NCI-H2107 treated with DMSO at 0.1 percent for 48 hours (cell line): ENCODE results near the gene CALML3.

Source experiments
- DNase-seq: peaks from one replicate; lab custom pipeline; 2025; ENCODE audit not compliant: unreplicated experiment; lab: John Stamatoyannopoulos, UW

CALML3 gene

GRCh38 chr10:5490698-5491464, 33.9 kb upstream of the CALML3 start:
- DNase-seq, result no peak

DNA sequence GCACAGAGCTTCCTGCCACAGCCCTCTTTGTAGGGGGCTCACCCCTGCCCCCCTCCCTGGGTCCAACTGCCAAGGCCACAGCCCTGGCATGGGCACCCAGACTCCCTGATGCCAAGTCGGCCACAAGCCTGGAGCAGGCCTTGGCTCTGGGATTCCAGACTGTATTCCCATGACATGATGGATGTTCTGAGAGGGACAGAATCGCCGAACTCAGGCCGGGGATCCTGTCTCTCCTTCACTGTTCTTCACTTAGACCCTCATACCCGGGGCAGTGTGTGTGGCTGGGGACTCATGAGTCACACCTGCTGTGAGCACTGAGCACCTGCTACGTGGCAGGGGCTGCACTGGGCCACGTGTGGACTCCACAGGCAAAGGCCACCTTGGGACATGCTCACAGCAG, 33.3 kb upstream of the CALML3 start:
- DNase-seq, result no peak

DNA sequence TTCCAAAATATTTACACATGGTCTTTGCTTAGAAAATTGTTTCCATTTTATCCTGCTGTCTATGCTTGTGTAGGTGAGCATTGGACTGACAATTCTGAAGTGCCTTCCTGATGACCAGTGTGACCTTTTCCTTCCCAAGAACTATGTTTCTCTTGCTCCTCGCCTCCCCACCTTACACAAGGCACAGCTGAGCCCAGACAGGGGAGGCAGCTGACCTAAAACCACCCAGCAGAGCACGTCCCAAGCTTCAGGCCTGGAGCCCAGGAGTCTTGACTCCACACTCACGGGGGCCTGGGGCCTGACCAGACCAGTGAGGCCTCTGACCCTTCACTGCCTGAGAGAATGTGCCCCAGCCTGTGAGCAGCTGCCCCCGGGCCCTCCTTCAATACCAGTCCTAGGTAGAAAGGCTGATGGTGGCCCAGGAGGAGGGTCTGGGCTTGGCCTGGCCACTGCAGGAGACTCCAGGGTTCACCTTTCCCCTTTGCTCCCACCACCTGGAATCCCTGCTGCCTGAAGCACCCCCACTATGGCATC, 32.4 kb upstream of the CALML3 start:
- no peak for DNase-seq

DNA sequence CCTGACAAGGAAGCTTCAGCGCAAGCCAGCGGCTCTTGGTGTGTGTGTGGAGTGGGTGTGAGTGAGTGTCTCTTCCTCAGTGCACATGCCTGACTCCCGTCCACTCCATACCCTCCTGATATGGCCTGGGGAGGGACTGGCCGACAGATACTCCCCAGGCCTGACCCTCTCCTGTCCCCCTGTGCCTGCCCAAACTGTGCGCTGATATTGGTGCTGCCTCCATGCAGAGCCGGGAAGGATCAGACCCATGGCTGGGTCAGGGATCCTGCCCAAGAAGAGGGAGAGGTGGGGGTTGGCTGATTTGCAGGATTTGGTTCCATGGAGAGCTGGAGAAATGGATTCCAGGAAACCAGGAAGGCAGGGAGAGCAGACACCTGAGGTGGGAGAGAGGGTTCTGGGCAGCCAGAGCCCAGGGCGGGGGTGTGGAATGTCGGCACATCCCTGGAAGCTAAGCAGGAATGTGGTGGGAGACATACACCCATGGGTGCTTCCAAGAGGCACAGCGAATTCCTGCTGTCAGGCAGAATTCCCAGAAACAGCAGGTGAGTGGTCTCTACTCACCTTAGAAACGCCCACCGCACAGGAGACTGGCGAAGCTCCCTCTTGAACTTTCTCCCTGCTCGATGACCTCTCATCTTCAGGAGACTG, 31.7 kb upstream of the CALML3 start:
- no peak for DNase-seq

DNA sequence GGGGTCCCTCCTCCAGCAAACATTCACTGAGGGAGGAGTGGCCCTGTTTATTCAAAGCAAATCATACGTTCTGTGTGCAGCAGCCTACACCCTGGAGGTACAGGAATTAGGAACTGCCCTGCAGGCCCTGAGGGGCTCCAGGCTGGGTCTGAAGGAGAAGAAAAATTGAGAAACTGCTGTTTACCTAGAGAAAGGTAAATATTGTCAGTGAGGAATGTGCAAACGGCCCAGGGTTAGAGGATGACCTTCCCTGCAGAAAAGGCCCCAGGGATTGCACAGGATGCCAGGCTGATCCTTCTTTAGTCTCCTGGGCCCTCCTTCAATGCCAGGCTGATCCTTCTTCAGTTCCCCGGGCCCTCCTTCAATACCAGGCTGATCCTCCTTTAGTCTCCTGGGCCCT, 31.1 kb upstream of the CALML3 start:
- no peak for DNase-seq

DNA sequence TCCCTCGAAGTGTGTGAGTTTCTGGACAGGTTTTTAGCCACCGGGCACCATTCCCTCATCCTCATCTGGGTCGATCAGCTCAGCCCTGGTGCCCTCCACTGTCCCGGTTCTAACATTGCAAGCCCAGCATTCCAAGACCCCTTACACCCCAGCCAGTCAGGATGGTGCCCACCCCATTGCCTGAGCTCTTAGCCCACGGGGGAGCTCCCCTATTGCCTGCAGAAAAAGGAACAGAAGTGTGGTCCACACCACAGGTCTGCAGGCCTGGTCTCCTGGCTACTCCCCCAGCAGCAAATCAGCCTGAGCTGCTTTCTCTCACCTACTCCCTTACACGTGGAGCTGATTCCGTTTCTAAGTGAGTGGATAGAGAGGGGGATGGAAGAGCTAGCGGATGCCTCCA, 30.1 kb upstream of the CALML3 start:
- no peak for DNase-seq

DNA sequence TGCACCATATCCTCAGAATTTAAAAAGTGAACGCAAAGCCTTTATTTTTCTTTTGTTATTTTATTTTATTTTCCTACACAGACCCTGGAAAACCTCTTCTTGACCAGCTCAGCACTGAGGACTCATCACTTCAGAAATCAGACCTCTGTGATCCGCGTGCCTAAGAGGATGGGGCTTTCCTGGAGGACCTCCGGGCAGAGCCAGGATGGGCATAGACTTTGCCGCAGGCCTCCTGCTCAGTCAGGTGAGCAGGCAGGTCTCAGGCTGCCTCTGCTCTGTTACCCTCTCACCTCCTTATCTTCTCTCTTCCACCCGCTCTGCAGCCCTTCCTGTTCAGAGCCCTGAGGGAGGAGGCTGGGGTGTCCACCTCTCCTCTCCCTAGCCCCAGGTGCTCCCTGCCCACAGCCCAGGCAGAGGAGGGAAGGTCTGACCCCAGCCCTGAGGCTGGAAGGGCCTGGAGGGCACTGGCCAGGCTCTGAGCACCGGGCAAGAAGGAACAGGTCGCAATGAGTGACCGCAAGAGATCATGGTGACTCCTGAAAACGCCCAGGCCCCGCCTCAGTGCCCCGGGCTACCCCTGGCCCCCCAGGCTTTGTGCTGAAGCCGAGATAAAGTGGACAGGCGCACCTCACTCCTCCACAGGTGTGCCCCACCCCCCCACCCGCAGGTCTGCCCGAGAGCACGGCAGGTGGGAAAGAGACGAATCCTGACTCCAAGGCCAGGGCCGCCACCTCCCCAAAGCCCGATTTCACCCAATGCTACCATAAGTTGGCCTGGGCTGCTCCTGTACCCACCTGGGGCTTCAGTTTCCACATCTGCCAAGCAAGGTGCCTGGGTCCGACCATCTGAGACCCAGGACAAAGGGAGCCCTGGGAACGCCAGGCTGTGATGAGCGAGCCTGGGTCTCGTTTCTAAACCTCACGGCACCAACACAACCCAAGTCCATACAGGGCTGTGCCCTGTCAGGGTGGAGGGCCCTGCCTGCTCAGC, 28.2 kb upstream of the CALML3 start:
- DNase-seq, result no peak

DNA sequence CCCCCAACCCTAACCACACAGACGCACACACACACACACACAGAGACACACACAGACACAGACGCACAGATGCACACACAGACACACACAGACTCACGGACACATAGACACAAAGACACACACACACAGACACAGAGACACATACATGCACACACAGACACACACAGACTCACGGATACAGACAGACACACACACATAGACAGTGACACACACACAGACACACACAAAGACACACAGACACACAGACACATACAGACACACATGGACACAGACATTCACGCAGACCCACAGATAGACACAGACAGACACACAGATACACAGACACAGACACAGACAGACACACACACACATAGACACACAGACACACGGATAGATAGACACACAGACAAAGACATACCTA, 27.5 kb upstream of the CALML3 start:
- DNase-seq, result no peak

- no peak for DNase-seq
Measured at GRCh38 chr10:5497948-5498730, 26.6 kb upstream of the CALML3 start.

DNA sequence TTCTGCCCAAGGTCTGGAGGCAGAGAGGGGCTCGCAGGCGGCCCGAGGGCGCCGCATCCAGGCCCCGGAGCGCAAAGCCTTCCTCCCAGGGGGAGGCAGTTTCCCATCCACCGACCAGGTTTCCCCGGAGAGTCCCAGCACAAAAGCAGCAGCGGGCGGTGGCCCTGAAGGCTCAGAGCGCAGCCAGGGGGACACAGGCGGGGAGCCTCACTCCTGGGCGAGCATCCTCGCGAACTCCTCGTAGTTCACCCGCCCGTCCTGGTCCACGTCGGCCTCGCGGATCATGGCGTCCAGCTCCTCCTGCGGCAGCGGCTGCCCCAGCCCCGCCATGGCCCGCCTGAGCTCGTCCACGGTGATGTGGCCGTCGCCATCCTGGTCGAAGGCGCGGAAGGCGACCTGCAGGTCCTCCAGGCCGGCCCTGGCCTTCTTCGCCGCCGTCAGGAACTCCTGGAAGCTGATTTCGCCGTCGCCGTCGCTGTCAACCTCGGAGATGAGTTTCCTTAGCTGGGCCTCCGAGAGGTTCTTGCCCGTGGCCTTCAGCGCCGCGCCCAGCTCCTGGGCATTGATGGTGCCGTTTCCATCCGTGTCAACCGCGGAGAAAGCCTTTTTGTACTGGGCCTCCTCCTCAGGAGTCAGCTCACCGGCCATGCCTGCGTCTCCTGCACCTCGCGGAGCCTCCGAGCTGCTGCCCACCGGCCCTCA, 25.8 kb upstream of the CALML3 start:
- no peak for DNase-seq

- DNase-seq, result no peak
Measured at GRCh38 chr10:5499493-5500140, 25.1 kb upstream of the CALML3 start, which contains the start of gene CALML5. CALML5 (minus strand) TSS chr10:5499570; CDS start chr10:5499438, 132 bp downstream.

GRCh38 chr10:5500162-5500670, 24.5 kb upstream of the CALML3 start:
- no peak for DNase-seq

DNA sequence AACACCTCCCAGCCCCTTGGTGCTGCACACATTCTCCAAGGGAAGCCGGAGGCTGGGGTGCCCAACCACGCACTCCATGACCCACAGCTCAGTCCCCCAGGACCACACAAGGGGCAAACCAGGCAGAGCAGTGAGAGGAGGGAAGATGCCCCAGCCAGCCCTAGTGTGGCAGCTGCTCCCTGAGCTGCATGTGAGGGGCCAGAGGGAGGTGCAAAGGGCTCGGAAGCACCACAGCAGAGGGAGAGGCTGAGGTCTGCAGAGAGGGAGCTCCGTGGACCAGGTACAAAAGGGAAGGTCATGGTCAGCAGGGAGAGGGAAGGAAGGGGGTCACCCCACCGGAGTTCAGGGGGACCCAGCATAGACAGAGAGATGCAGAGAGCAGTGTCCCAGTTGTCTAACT, 23.9 kb upstream of the CALML3 start:
- no peak for DNase-seq

DNA sequence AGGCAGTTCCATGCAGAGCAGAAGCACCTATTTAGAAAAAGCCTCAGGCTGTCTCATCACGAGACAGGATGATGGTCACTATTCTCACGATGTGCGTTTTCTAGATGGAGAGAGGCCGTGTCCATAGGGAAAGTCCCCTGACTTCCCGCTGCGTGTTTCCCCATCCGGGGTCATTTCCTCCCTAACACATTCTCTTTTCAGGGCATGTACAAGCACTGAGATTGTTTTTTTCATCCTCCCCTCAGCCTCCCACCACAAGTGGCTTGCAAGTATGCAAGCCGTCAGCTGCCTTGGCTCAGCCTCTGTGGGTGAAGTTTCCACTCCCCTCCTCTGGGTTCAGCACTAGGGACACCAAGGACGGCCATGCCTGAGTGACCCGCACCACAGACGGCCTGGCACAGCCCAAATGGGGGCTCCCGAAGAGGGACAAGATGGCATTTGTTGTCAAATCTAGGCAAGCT, 22.7 kb upstream of the CALML3 start:
- DNase-seq, result no peak

GRCh38 chr10:5502571-5503476, 21.9 kb upstream of the CALML3 start:
- DNase-seq, result no peak

DNA sequence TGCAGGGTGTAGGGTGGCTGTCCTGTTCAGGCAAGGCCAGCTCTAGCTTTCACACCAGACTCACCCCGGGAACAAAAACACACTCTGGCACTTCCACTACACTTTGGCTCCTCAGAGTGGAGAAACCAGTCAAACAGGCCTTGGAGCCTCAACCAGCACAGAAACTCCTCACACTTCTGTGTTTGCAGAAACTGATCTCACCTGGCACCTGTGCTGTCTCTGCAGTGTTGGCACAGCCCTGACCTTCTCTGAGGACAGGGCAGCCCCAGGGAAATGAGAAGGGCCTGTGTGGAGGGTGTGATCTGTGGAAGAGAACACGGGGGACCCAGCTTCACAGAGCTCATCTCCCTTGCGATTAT, 21.3 kb upstream of the CALML3 start:
- no peak for DNase-seq

DNA sequence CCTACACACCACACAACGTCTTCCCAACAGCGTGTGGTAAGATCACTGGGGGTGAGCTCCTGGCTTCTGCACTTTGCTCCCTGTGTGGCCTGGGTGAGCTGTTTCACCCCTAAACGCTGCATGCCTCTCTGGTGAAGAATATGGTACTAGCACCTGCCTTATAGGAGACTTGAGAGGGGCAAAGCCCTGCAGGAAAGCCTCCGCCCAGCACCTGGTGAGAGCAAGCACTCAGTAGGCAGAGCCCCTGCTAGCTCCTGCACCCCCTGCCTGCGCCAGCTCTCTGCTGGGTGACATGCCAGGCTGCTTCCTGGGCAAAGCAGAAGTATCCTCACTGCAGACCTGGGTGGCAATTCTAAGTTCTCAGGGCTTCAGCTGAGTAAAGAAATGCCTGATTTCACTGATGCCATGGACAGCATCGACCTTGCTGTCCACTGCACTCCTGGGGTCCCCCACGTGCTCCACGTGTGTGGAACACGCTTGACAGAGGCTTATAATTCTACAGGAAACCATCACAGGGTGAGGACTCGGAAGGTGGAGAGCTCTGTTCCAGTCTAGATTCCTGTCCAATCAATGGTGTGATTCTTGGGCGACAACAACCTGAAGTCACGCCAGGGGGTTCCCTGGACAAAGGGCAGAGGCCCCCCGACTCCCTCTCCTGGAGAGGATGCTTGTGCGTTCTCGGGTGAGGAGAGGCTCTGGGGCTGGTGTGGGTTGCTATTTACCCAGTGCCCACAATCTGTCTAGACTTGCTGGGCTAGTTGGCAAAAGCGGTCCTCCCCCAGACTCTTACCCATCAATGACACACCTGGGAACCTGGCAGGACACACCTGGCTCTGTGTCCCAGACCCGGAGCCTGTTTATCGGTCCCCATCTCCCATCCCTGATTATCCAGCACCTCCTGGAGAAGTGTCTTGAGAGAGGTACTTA, 20.4 kb upstream of the CALML3 start:
- peak; percentile 39 for DNase-seq
